ENCODE results near the gene MYO3B. TPM values are rescaled to one million over a fixed set of nuclear protein-coding genes. Genes with fewer than 3 reads are reported as not detected.

MYO3B gene
- total RNA-seq, 2 experiments from 2014 or later = 0.05 to 0.23 TPM

- Mint-ChIP-seq H3K27ac (no peak overlapping the region), H3K9me3 (ENCODE audit: insufficient read depth) (no peaks in the 10 kb centered on the region)
Observed at GRCh38 chr2:170229125-170229524, 51.2 kb downstream of the MYO3B start.

GRCh38 chr2:170229744-170230143 is 51.8 kb downstream of the MYO3B start:
- no peaks in the 10 kb centered on the region for H3K4me1 Mint-ChIP-seq (ENCODE audit: low read depth)
- no peak for DNase-seq
- no peaks in the 10 kb centered on the region for H3K9me3 Mint-ChIP-seq (ENCODE audit: insufficient read depth)
- H3K36me3 Mint-ChIP-seq (ENCODE audit: low read depth) = no peaks in the 10 kb centered on the region
- H3K27me3 Mint-ChIP-seq (ENCODE audit: low read depth) = peaks cover 10% of the 10 kb centered on the region
- no peak for ATAC-seq
- H3K4me3 Mint-ChIP-seq = no peak overlapping the region
- ChIA-PET POLR2A (no interaction called here), CTCF (no interaction called here)
- no peak overlapping the region for H3K27ac Mint-ChIP-seq

More at GRCh38 chr2:170229125-170229524, 51.2 kb downstream of the MYO3B start:
- Mint-ChIP-seq H3K4me3 (no peak overlapping the region), H3K4me1 (ENCODE audit: low read depth) (no peaks in the 10 kb centered on the region), H3K27me3 (ENCODE audit: low read depth) (peaks cover 13% of the 10 kb centered on the region), H3K36me3 (ENCODE audit: low read depth) (no peaks in the 10 kb centered on the region)
- no peak for ATAC-seq
- POLR2A ChIA-PET = no interaction called here
- CTCF ChIA-PET = no interaction called here
- no peak for DNase-seq

GRCh38 chr2:170235860-170236679 is 58.1 kb downstream of the MYO3B start:
- H3K27ac Mint-ChIP-seq = no peak overlapping the region
- H3K36me3 Mint-ChIP-seq (ENCODE audit: low read depth) = no peaks in the 10 kb centered on the region
- ChIA-PET CTCF (interaction anchor here (0.7 to 3.0 kb wide), 12 partner anchors 10 to 637 kb away, joined by 3 to 11 read pairs (median 4); partner anchors contain the start of gene GAD1), POLR2A (no interaction called here)
- H3K27me3 Mint-ChIP-seq (ENCODE audit: low read depth) = peaks cover 27% of the 10 kb centered on the region
- no peak for ATAC-seq
- no peaks in the 10 kb centered on the region for H3K9me3 Mint-ChIP-seq (ENCODE audit: insufficient read depth)
- no peaks in the 10 kb centered on the region for H3K4me1 Mint-ChIP-seq (ENCODE audit: low read depth)
- no peak overlapping the region for H3K4me3 Mint-ChIP-seq
- peak; percentile 36 for DNase-seq

GRCh38 chr2:170236680-170237047 is 58.7 kb downstream of the MYO3B start:
- no peak overlapping the region for H3K4me3 Mint-ChIP-seq
- no peaks in the 10 kb centered on the region for H3K36me3 Mint-ChIP-seq (ENCODE audit: low read depth)

GRCh38 chr2:170237572-170238120 is 59.7 kb downstream of the MYO3B start:
- DNase-seq (no peak), ATAC-seq (no peak)
- Mint-ChIP-seq H3K27me3 (ENCODE audit: low read depth) (peaks cover 31% of the 10 kb centered on the region), H3K36me3 (ENCODE audit: low read depth) (no peaks in the 10 kb centered on the region), H3K27ac (no peak overlapping the region), H3K9me3 (ENCODE audit: insufficient read depth) (no peaks in the 10 kb centered on the region), H3K4me1 (ENCODE audit: low read depth) (no peaks in the 10 kb centered on the region), H3K4me3 (no peak overlapping the region)
- CTCF ChIA-PET = interaction anchor here (1.1 to 2.4 kb wide), 4 partner anchors 65 to 575 kb away, joined by 3 to 11 read pairs (median 8); no protein-coding TSS in a partner anchor
- POLR2A ChIA-PET = no interaction called here

More at GRCh38 chr2:170236680-170237047, 58.7 kb downstream of the MYO3B start:
- Mint-ChIP-seq H3K9me3 (ENCODE audit: insufficient read depth) (no peaks in the 10 kb centered on the region), H3K27ac (no peak overlapping the region), H3K27me3 (ENCODE audit: low read depth) (peaks cover 29% of the 10 kb centered on the region), H3K4me1 (ENCODE audit: low read depth) (no peaks in the 10 kb centered on the region)
- POLR2A ChIA-PET = no interaction called here
- ATAC-seq (no peak), DNase-seq (no peak)
- CTCF ChIA-PET = interaction anchor here (1.2 to 3.0 kb wide), 9 partner anchors 14 to 636 kb away, joined by 3 to 11 read pairs (median 7); partner anchors contain the start of gene GAD1

GRCh38 chr2:170238776-170239175 is 60.8 kb downstream of the MYO3B start:
- Mint-ChIP-seq H3K9me3 (ENCODE audit: insufficient read depth) (no peaks in the 10 kb centered on the region), H3K27ac (no peak overlapping the region), H3K36me3 (ENCODE audit: low read depth) (no peaks in the 10 kb centered on the region), H3K27me3 (ENCODE audit: low read depth) (peaks cover 39% of the 10 kb centered on the region), H3K4me3 (no peak overlapping the region), H3K4me1 (ENCODE audit: low read depth) (no peaks in the 10 kb centered on the region)
- DNase-seq (no peak), ATAC-seq (no peak)
- POLR2A ChIA-PET = no interaction called here
- CTCF ChIA-PET = no interaction called here

- Mint-ChIP-seq H3K27ac (no peak overlapping the region), H3K27me3 (ENCODE audit: low read depth) (peaks cover 44% of the 10 kb centered on the region), H3K36me3 (ENCODE audit: low read depth) (no peaks in the 10 kb centered on the region), H3K4me3 (no peak overlapping the region), H3K9me3 (ENCODE audit: insufficient read depth) (no peaks in the 10 kb centered on the region), H3K4me1 (ENCODE audit: low read depth) (no peaks in the 10 kb centered on the region)
- CTCF ChIA-PET = no interaction called here
- no peak for ATAC-seq
- no peak for DNase-seq
- POLR2A ChIA-PET = no interaction called here
Observed at GRCh38 chr2:170240629-170241028, 62.7 kb downstream of the MYO3B start.

- peaks cover 46% of the 10 kb centered on the region for H3K27me3 Mint-ChIP-seq (ENCODE audit: low read depth)
- ATAC-seq (no peak), DNase-seq (no peak)
- H3K9me3 Mint-ChIP-seq (ENCODE audit: insufficient read depth) = no peaks in the 10 kb centered on the region
- no peak overlapping the region for H3K27ac Mint-ChIP-seq
- ChIA-PET CTCF (no interaction called here), POLR2A (interaction anchor here (0.7 kb wide), 1 partner anchor 855 kb away, joined by 4 read pairs; no protein-coding TSS in a partner anchor)
- no peaks in the 10 kb centered on the region for H3K4me1 Mint-ChIP-seq (ENCODE audit: low read depth)
- H3K36me3 Mint-ChIP-seq (ENCODE audit: low read depth) = no peaks in the 10 kb centered on the region
- no peak overlapping the region for H3K4me3 Mint-ChIP-seq
Observed at GRCh38 chr2:170241756-170242155, 63.8 kb downstream of the MYO3B start.

- H3K9me3 Mint-ChIP-seq (ENCODE audit: insufficient read depth) = no peaks in the 10 kb centered on the region
- H3K4me3 Mint-ChIP-seq = no peak overlapping the region
- ATAC-seq (no peak), DNase-seq (no peak)
- peaks cover 39% of the 10 kb centered on the region for H3K27me3 Mint-ChIP-seq (ENCODE audit: low read depth)
- H3K36me3 Mint-ChIP-seq (ENCODE audit: low read depth) = no peaks in the 10 kb centered on the region
- CTCF ChIA-PET = no interaction called here
- no peaks in the 10 kb centered on the region for H3K4me1 Mint-ChIP-seq (ENCODE audit: low read depth)
- POLR2A ChIA-PET = no interaction called here
- no peak overlapping the region for H3K27ac Mint-ChIP-seq
Observed at GRCh38 chr2:170243118-170243837, 65.3 kb downstream of the MYO3B start.

- Mint-ChIP-seq H3K9me3 (ENCODE audit: insufficient read depth) (no peaks in the 10 kb centered on the region), H3K36me3 (ENCODE audit: low read depth) (no peaks in the 10 kb centered on the region), H3K27ac (no peak overlapping the region), H3K4me3 (no peak overlapping the region), H3K27me3 (ENCODE audit: low read depth) (peaks cover 36% of the 10 kb centered on the region), H3K4me1 (ENCODE audit: low read depth) (no peaks in the 10 kb centered on the region)
- CTCF ChIA-PET = no interaction called here
- no peak for DNase-seq
- POLR2A ChIA-PET = no interaction called here
- no peak for ATAC-seq
Observed at GRCh38 chr2:170243898-170244297, 66.0 kb downstream of the MYO3B start.

GRCh38 chr2:170244555-170244954 is 66.6 kb downstream of the MYO3B start:
- no peaks in the 10 kb centered on the region for H3K4me1 Mint-ChIP-seq (ENCODE audit: low read depth)
- H3K4me3 Mint-ChIP-seq = no peak overlapping the region
- H3K27me3 Mint-ChIP-seq (ENCODE audit: low read depth) = peaks cover 32% of the 10 kb centered on the region
- ChIA-PET CTCF (no interaction called here), POLR2A (no interaction called here)
- H3K36me3 Mint-ChIP-seq (ENCODE audit: low read depth) = no peaks in the 10 kb centered on the region
- no peaks in the 10 kb centered on the region for H3K9me3 Mint-ChIP-seq (ENCODE audit: insufficient read depth)
- H3K27ac Mint-ChIP-seq = no peak overlapping the region
- ATAC-seq (no peak), DNase-seq (no peak)

GRCh38 chr2:170245312-170245711 is 67.4 kb downstream of the MYO3B start:
- Mint-ChIP-seq H3K4me3 (no peak overlapping the region), H3K27ac (no peak overlapping the region), H3K36me3 (ENCODE audit: low read depth) (no peaks in the 10 kb centered on the region), H3K9me3 (ENCODE audit: insufficient read depth) (no peaks in the 10 kb centered on the region), H3K4me1 (ENCODE audit: low read depth) (no peaks in the 10 kb centered on the region), H3K27me3 (ENCODE audit: low read depth) (peaks cover 29% of the 10 kb centered on the region)
- no peak for ATAC-seq
- ChIA-PET POLR2A (no interaction called here), CTCF (no interaction called here)
- DNase-seq = no peak

Data from activated CD8-positive, alpha-beta T cell treated with anti-CD3 and anti-CD28 coated beads, Interleukin-2, amount 10 ng/mL, durations not matched to agents 7 days and 5 days (primary cell).